HG03378 (cell line): ENCODE data around the gene USH2A.

Experiments
- ATAC-seq: cut with Tn5 transposase; IDR thresholded peaks from one replicate; pipeline ENCODE4 v1.9.1; 2021; ENCODE audit warnings: mild to moderate bottlenecking, moderate library complexity; ENCODE audit not compliant: unreplicated experiment

The USH2A gene

DNA sequence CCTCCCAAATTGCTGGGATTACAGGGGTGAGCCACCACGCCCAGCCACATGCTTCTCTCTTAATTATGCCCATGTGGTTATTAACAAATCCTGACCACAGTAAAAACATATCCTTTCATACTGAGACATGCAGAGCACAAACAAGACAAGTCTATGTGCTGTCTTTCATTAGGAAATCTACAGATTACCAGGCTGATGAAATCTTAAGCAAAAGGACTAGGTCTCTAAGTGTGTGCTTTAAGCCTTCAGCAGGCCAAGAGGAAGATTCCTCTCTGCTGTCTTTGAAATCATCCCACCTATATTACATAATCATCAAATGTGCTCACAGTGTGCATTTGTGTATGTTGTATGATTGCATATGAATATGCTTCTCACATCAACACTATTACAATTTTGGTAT is 436.8 kb downstream of the USH2A start:
- no peak for ATAC-seq

GRCh38 chr1:215983680-215984079 is 439.6 kb downstream of the USH2A start:
- ATAC-seq, result no peak

- ATAC-seq, result no peak
These were observed 451.3 kb downstream of the USH2A start for GRCh38 chr1:215971793-215972441.

GRCh38 chr1:215970406-215970805 is 452.8 kb downstream of the USH2A start:
- ATAC-seq, result no peak

- ATAC-seq, result no peak
These were observed 459.6 kb downstream of the USH2A start for GRCh38 chr1:215963621-215964020.

DNA sequence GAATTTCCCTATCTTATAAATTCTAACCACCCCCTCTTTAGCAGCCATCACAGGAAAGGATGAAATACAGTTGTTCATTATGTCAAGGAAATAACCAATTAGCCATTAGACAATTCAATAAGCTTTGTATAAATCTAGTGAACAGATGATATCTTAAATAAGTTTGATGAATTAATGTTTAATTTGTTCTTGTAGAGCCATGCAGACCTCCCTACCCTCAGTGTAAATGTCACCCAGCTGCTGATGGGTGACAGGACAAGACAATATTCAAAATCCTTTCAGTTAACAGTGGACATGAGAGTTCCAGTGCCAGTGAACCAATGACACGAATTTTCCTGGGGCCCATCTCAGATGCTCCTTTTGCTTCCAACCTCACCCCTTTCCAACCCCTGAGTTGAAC is 460.2 kb downstream of the USH2A start:
- ATAC-seq, result no peak

DNA sequence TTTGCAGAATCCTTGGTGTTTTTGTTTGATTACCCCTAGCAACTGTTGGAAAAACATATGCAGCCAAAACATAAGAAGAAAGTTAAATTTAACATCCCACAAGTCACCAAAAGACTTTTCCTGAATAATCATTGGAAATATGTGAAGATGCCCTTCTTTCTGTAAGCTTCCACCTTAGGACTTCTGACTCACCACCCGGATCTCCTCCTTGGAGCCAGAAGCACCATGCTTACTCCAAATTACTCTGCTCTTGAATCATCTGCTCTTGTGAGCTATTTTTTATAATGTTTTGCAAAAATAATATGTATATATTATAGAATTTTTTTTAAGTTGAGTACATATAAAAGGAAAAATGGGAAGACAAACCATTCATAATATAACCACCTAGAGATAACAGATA is 464.4 kb downstream of the USH2A start:
- ATAC-seq, result no peak

GRCh38 chr1:215957663-215958062 is 465.6 kb downstream of the USH2A start:
- ATAC-seq, result no peak

DNA sequence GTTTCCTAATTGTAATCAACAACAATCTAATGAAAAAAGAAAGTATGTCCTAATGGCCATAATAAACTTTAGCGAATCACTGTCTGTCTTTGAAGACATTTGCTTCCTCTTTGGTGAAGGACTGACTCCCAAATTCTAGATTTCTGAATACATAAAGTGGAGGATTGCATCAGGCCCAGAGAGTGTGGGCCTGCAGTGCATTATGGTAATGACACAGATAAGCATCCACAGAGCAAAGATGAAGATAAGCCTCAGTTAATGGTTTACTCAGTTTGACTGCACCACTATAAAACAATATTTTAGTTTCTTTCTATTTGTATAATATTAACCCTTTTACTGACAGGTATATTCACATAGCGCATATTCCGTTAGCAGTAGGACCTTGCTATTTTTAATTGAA is 490.7 kb downstream of the USH2A start:
- ATAC-seq, result no peak

DNA sequence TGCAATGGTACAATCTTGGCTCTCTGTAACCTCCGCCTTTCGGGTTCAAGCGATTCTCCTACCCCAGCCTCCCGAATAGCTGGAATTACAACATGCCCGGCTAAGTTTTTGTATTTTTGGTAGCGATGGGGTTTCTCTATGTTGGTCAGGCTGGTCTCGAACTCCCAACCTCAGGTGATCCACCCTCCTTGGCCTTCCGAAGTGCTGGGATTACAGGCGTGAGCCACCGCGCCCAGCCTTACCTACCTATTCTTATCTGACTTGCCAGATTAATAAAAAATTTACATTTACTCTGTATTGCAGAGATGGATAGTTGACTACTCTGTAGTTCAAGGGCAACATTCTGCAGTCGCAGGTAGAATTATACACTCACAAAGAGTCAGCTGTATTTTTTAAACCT is 496.6 kb downstream of the USH2A start:
- ATAC-seq, result no peak

GRCh38 chr1:215923129-215923824 is 500.0 kb downstream of the USH2A start:
- no peak for ATAC-seq

- no peak for ATAC-seq
These were observed 511.8 kb downstream of the USH2A start for GRCh38 chr1:215911406-215911968.

DNA sequence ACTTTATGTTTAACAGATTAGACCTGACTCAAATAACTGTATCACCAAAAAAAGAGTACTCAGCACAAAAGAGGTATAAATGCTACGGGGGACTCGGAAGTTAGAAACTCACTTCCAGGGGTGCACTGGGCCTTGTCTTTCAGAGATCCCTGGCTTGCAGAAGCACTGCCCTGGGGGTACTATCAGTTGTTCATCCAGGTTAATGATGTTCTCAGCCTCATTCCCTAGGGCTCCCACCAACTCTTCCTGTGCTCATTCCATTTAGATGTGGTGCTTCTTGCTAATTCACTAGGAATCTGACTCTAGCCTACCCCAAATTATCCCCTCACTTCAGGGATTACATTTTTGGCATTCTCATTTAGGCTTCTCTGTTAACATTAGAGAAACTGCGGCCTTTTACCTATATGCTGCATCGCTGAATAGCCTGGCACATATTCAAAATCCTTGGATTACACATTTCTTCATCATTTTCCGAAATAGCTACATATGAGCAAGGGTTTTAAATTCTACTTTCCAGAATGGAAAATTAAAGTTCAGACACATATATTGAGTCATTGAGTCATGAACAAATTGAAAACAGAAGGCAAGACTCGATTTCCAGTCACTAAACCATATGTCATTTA is 517.6 kb downstream of the USH2A start:
- no peak for ATAC-seq

GRCh38 chr1:215900684-215901083 is 522.6 kb downstream of the USH2A start:
- ATAC-seq, result no peak

- ATAC-seq, result no peak
These were observed 523.3 kb downstream of the USH2A start for GRCh38 chr1:215899901-215900300.

- no peak for ATAC-seq
These were observed 527.4 kb downstream of the USH2A start for GRCh38 chr1:215895893-215896292.

DNA sequence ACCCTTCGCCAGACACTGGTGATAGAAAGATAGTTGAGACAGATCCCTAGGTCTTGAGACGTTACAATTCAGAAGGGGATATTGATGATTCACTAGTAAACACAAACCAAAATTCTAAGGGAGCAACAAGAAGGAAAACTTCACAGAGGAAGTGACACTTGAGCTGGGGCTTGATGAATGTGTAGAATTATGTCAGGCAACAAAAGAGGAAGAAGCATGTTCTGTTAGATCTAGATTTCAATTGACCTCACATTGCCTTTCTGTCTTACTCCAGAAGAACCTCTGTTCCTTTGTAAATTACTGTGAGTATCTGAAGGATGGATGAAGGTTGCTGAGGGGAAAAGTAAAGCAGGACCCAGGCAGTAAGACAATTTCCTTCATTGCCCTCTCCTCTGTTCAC is 528.0 kb downstream of the USH2A start:
- no peak for ATAC-seq

- no peak for ATAC-seq
These were observed 528.6 kb downstream of the USH2A start for GRCh38 chr1:215894617-215895016.

DNA sequence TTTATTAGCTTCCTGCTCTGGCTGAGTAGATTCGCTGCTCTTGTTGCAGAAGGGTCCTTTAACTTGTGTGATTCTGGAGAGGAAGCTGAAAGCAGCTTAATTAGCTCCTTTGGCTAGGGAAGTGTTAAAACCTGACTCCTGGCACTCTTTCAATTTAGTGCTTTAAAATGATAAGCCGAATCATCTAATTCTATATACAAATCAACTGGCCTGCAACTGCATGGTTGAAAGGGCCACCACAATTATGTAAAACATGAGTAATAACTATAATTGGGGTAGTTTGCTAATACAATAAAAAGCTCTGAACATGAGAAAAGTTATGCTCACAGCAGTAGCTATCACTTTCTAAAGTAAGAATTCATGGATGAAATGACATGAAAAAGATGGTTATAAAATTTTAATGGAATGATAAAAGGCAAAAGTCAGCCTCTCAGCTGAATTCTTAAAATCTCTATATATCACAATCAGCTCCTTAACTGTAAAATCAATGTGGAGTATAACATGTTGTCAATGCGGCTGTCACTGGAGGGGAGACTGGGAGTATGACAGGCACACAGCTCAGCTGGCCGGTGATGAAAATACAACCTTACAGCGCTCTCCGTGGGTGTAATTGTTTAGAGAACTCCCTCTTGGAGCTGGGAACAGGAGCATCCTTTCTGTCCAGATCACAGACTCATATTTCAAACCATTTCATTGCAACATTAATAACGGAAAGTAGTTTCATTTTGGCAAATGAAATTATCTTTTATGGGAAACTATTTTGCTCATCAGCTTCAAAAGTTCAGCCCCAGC is 531.8 kb downstream of the USH2A start:
- no peak for ATAC-seq

GRCh38 chr1:215890438-215890837 is 532.8 kb downstream of the USH2A start:
- peak; percentile 66 for ATAC-seq

DNA sequence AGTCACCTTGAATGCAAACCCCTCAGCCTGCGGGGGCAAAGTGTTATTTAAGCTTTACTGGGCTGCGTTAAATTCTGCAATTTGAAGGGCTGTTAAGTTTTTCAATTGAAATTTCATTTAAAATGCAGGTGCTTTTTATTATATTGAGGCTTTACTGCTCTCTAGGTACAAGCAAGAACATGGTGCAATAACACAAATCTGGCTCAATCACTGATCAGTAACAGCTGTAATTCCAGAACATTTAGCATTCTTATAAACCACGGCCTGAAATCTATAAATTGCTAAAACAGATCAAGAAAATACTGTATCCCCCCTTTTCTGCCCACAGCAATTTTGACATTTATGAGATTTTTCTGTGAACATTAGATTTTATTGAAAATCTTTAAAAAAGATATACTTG is 533.4 kb downstream of the USH2A start:
- ATAC-seq, result no peak
